Caco-2 (cell line): ENCODE results near the gene SLC26A3. TPM values are rescaled to one million over a fixed set of nuclear protein-coding genes. Genes with fewer than 3 reads are reported as not detected.

Source experiments
- BruUV-seq: library from RNA; stranded (reverse); fragments of 400-500 nt; replicated peaks from 2 replicates; lab custom pipeline; 2021; lab: Mats Ljungman, UMichigan
- CTCF ChIA-PET: fragments of 300-600 bp; sonication (Branson Sonifier 250); formaldehyde crosslinking; loops from one replicate; lab custom pipeline; 2022; ENCODE audit warnings: antibody characterized with exemption; lab: Charles Lee
- POLR2A ChIA-PET: fragments of 300-600 bp; sonication (Branson Sonifier 250); formaldehyde crosslinking; loops from one replicate; lab custom pipeline; 2022; ENCODE audit warnings: antibody characterized with exemption; lab: Charles Lee
- DNase-seq, 2 experiments: peaks; one replicate each; pipeline versions ENCODE4 v3.0.0 to v3.0.0-alpha.2; 2020 to 2022
- H3K27me3 ChIP-seq: replicated peaks from 2 replicates; pipeline ENCODE4 v1.6.0; 2011; ENCODE audit warnings: low read length; ENCODE audit not compliant: control insufficient read depth, insufficient read depth
- H3K36me3 ChIP-seq: 2 replicates; pipeline ENCODE4 v1.5.1; 2011; ENCODE audit warnings: low read length; ENCODE audit not compliant: control insufficient read depth, insufficient read depth
- H3K4me1 ChIP-seq: fragments of 250-450 bp; sonication (Bioruptor Pico); 2 replicates; pipeline ENCODE4 v1.5.1; 2020; ENCODE audit warnings: mild to moderate bottlenecking
- H3K4me3 ChIP-seq: 2 replicates; pipeline ENCODE4 v1.5.1; 2011; ENCODE audit warnings: low read depth, mild to moderate bottlenecking, control low read depth, low read length
- H3K9me3 ChIP-seq: fragments of 250-450 bp; sonication (Bioruptor Pico); 2 replicates; pipeline ENCODE4 v1.5.1; 2020; ENCODE audit warnings: mild to moderate bottlenecking, moderate library complexity
- H3K27ac Mint-ChIP-seq: one replicate; pipeline ENCODE4 v1.8.0; 2022; ENCODE audit warnings: mixed read lengths; ENCODE audit not compliant: unreplicated experiment
- H3K27me3 Mint-ChIP-seq: one replicate; pipeline ENCODE4 v1.8.0; 2022; ENCODE audit warnings: mixed read lengths; ENCODE audit not compliant: insufficient read depth, unreplicated experiment
- H3K36me3 Mint-ChIP-seq: one replicate; pipeline ENCODE4 v1.8.0; 2022; ENCODE audit warnings: mild to moderate bottlenecking, mixed read lengths; ENCODE audit not compliant: insufficient read depth, unreplicated experiment
- H3K4me1 Mint-ChIP-seq: one replicate; pipeline ENCODE4 v1.8.0; 2022; ENCODE audit warnings: low read depth, mixed read lengths; ENCODE audit not compliant: unreplicated experiment
- H3K4me3 Mint-ChIP-seq: one replicate; pipeline ENCODE4 v1.8.0; 2022; ENCODE audit warnings: mild to moderate bottlenecking, moderate library complexity, mixed read lengths; ENCODE audit not compliant: unreplicated experiment
- H3K9me3 Mint-ChIP-seq: one replicate; pipeline ENCODE4 v1.8.0; 2022; ENCODE audit warnings: mixed read lengths; ENCODE audit not compliant: unreplicated experiment
- CTCF ChIP-seq, 2 experiments: fragments of 200-600 bp in 1 of 2; IDR thresholded peaks; 1 replicate in 1 of 2; 2 replicates in 1 of 2; pipeline versions ENCODE4 v1.5.1 to v1.8.0; 2011 to 2022; ENCODE audit warnings: antibody characterized with exemption in 1 of 2, control low read depth in 1 of 2, inconsistent platforms in 1 of 2, low read depth in 1 of 2, low read length in 1 of 2, mild to moderate bottlenecking in 1 of 2, moderate library complexity in 1 of 2; ENCODE audit not compliant: insufficient read depth in 1 of 2, severe bottlenecking in 1 of 2, unreplicated experiment in 1 of 2
- intact Hi-C: fragments of 100-400 bp; cut with micrococcal nuclease; formaldehyde crosslinking; loops from one replicate; pipeline ENCODE4 v1.10.0; 2022; ENCODE audit not compliant: unreplicated experiment
- total RNA-seq: library from RNA; stranded (reverse); gene quantifications from 2 replicates; pipeline ENCODE4 v1.2.3, GENCODE V29; 2022

The SLC26A3 gene
- total RNA-seq, 1 experiment from 2014 or later = 2.0 TPM

GRCh38 chr7:107715531-107715930, 87.5 kb downstream of the SLC26A3 start:
- peaks cover 7% of the 10 kb centered on the region; the same call in 1 of the 2 replicates for H3K4me1 ChIP-seq
- Mint-ChIP-seq H3K4me1 (peaks cover 12% of the 10 kb centered on the region), H3K27ac (no peak overlapping the region), H3K9me3 (no peaks in the 10 kb centered on the region), H3K27me3 (no peaks in the 10 kb centered on the region), H3K4me3 (no peak overlapping the region), H3K36me3 (no peaks in the 10 kb centered on the region)
- H3K9me3 ChIP-seq = no peaks in the 10 kb centered on the region
- intact Hi-C loops = no loop called here
- H3K27me3 ChIP-seq = no peaks in the 10 kb centered on the region; the same call in 1 of the 2 replicates
- no peak for TF ChIP-seq CTCF (IDR thresholded peaks at IDR 0.05; ENCODE audit: insufficient read depth in 1 of 2, low read depth in 1 of 2, low read length in 1 of 2, severe bottlenecking in 1 of 2, unreplicated experiment in 1 of 2)
- BruUV-seq = no TSS peak
- CTCF ChIA-PET = no interaction called here
- no peak for DNase-seq
- no peaks in the 10 kb centered on the region for H3K36me3 ChIP-seq
- H3K4me3 ChIP-seq = no peak overlapping the region
- POLR2A ChIA-PET = no interaction called here

Other genes starting within 250 kb of the SLC26A3 start
- gene COG5, start 239.3 kb downstream of the SLC26A3 start, total RNA-seq = 43.9 and 45.5 TPM in 2 replicates
- 17.5 and 19.3 TPM in 2 replicates for gene DUS4L, start 239.3 kb downstream of the SLC26A3 start, total RNA-seq
- 30.4 and 35.3 TPM in 2 replicates for gene BCAP29, start 223.0 kb downstream of the SLC26A3 start, total RNA-seq
- not detected in 2 replicates for gene SLC26A4, start 142.4 kb downstream of the SLC26A3 start, total RNA-seq
- gene CBLL1, start 59.1 kb downstream of the SLC26A3 start, total RNA-seq = 35.9 and 39.1 TPM in 2 replicates
- 140 and 141 TPM in 2 replicates for gene DLD, start 88.0 kb upstream of the SLC26A3 start, total RNA-seq
- gene LAMB1, start 199.9 kb upstream of the SLC26A3 start, total RNA-seq = 418 and 431 TPM in 2 replicates